Stimulated activated CD8-positive, alpha-beta memory T cell treated with anti-CD3 and anti-CD28 coated beads, Interleukin-12 subunit alpha, Interleukin-12 subunit beta, amount 100 ng/mL, for 24 hours (primary cell): ENCODE data around the gene ASB18.

Source experiments
- DNase-seq: peaks from one replicate; pipeline ENCODE4 v3.0.0-alpha.2; 2020; ENCODE audit errors: extremely low read depth

The ASB18 gene

DNA sequence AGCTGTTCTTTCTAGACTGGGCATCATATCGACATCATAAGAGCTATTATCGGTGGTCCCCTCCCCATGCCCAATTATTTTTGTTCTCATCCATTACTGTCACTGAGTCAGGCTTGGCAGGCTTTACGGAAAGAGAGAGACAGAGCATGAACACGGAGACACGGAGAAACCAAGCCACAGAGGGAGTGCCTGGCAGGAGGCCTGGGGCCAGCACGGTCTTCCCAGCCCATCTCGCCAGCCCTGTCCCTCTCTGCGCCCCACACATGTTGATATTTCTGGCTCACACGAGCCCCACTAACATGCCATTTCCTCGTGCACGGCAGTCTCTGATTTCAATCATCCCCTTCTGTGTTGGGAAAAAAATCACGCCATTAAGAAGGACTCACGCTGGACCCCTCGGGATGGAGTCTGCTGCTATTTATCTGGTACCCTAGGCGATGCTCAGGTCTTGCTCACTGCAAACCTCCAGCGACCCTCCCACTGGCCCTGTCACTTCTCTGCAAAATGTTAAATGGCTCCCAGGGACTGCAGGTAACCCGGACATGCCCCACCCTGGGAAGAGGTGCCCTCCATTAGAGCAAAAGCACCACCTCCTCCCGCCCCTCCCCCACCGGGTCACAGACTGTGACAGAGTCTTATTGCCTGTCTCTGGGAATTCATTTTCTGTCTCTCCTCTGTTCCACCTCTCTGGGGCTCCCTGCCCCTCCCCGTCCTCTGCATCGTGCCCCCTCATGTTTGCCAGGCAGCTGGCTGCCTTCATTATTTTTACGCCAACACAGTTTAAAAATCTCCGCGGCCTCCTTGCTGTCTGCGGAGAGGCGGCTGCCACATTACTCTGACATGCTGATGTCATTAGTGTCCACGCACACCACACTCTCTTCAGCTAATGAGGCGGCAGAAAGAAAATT, 55.9 kb downstream of the ASB18 start:
- DNase-seq: no peak

GRCh38 chr2:236207472-236207871, 56.7 kb downstream of the ASB18 start:
- no peak for DNase-seq

- no peak for DNase-seq
These were observed 58.1 kb downstream of the ASB18 start for GRCh38 chr2:236205867-236206645.

DNA sequence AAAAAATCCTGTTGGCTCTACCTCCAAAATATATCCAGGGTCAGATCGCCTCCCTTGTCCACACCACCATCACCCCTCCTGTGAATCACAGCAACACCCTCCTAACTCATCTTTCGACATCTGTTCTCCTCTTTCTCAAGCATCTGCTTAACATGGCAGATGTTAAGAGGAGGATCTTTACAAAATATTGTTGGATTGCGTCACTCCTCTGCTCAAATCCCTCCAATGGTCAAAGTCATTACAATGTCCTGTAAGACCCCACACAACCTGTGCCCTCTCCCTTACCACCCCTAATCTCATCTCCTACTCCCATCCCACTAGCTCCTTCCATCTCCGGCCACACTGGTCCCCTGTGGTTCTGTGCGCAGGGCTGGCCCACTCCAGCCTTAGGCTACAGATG, 59.3 kb downstream of the ASB18 start:
- DNase-seq: no peak

DNA sequence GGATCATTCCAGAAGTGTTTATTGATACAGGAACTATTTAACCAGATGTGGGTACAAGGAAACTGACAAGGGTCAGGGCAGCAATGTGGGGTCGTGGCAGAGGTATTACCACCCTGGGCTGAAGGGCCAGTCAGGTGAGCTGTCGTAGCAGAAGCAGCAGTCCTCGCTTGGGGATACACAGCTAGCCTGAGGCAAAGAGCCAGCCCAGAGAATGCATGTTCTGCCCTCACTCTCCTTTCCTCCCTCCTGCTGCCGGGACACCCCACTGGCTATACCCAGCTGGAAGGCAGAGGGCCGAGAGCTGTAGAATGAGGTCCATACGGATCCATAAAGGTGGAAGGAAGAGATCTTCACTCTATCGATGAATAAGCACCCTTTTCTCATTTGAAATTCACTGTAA, 63.8 kb downstream of the ASB18 start:
- no peak for DNase-seq

- no peak for DNase-seq
These were observed 67.8 kb downstream of the ASB18 start for GRCh38 chr2:236196366-236196765.

DNA sequence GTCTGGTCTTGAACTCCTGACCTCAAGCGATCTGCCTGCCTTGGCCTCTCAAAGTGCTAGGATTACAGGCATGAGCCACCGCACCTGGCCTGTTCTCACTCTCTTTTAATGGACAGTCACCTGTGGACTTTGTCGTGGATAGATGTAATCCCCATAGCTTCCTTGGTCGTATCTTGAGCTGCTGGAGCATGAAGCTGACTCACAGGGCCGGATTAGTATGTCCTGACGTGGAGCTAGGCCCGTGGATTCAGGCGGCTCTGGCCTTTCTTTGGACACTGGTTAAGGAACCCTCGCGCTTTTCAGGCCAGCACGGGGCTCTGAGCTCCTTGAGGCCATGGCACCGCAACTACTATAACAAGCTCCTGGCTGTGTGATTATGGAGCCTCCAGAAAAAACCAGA, 68.5 kb downstream of the ASB18 start:
- no peak for DNase-seq

- DNase-seq: no peak
These were observed 69.4 kb downstream of the ASB18 start for GRCh38 chr2:236194786-236195185.

- no peak for DNase-seq
These were observed 71.2 kb downstream of the ASB18 start for GRCh38 chr2:236193026-236193425.

DNA sequence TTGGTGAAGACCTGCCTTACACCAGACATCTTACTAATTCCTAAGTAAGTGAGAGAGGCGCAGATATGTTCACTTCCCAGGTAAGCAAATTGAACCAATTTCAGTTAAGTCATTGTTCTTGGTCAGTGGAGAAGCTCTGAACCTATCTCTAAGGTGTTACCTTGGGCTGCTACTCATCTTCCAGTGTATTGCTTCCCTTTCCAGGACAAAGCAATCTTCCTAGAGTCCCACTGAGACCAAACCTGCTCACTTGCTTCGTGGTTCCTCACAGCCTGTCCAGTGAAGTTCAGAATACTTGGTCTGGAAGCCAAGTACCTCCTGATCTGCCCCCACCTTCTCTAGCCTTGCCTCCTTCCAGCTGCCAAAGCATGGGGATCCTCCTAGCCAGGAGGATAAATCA, 73.5 kb downstream of the ASB18 start:
- DNase-seq: no peak

DNA sequence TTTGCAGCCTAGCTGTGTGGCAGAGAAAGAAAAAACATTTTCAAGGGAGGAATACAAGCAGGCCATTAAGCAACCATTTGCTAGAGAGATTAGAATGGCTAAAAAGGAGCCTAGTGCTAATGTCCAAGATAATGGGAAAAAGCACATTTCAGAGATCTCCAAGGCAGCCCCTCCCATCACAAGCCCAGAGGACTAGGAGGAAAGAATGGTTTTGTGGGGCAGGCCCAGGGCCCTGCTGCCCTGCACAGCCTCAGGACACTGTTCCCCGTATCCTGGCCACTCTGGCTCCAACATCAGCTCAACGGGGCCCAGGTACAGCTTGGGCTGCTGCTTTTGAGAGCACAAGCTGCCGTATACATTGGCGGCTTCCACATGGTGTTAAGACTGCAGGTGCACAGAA, 79.5 kb downstream of the ASB18 start:
- no peak for DNase-seq

DNA sequence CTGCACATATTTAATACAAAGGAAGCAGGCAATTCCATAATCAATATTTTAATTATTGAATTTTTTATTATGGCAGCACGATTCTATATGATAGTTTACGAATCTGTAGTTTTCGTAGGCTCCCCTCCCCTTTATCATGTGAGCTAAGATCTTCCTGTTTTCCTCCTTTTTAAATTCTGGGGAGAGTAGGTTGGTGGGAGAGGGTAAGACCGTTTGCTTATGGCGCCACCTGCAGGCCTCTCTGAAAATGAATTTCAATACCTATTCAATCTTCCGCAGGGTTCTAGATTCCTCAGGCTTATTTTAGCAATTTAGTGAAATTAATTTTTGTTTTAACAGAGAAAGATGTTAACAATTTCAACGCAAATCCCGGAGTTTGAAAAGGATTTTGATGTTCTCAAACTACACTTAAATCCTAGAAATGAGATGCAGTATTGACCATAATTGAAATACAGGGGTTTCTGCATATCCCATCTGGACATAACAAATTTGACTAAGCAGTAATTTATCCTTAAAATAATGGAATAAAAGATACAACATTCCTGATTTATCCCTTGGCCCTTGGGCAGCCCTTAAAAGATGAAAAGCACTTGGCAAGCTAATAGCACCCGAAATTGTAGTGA, 83.3 kb downstream of the ASB18 start:
- DNase-seq: no peak

- no peak for DNase-seq
These were observed 84.0 kb downstream of the ASB18 start for GRCh38 chr2:236180076-236180816.

DNA sequence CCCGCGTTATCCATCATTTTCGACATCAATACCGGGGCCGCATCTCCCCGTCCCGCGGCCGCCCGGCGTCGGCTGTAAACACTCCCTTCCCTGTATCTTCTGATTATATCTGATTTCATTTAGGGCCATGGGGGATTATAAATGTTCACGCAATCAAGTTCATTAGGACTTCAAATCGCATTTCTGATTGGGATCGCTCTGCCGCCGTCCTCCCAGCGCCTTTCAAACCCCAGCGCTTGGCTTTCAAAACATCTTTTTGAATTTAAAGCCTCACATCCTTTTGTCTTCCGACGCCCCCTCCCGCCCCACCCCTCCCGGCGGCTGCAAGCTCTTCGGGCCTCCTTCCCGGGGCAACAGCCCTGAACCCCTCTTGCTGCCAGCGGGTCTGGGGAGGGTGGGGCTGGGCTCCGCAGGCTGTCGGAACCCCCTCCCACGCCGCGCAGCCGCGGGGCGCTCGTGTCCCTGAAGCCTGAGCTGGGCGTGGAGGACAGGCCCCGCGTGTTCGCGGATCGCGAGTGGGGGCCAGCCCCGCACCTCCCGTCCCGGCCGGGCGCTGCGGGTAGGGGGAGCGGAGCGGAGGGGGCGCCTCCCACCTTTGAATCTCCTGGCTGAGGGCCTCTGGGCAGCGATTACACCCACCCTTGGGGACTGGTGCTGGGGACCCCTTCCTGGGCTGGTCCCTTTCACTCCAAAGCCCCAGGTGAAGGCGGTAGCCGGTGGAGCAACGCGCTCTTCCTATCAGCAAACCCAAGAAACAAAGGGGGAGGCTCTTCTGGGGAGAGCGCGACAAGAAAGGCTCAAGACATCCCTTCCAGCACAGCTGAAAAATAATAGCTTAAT, 84.8 kb downstream of the ASB18 start:
- DNase-seq: no peak

DNA sequence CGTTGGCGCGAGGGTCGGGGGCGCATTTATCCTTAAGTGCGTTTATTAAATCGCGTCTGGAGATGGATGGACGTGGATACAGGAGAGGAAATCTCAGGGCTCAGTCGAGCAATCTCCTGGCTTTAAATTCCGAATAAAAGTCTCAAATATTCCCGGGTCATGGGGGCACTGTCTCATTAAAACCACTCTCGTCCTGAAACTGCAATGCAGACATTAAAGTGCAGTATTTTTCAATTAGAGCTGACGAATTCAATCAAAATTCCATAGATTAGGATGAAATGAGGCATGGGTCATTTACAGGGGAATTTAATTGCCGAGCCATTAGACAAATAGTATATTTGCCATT, 85.3 kb downstream of the ASB18 start:
- no peak for DNase-seq

DNA sequence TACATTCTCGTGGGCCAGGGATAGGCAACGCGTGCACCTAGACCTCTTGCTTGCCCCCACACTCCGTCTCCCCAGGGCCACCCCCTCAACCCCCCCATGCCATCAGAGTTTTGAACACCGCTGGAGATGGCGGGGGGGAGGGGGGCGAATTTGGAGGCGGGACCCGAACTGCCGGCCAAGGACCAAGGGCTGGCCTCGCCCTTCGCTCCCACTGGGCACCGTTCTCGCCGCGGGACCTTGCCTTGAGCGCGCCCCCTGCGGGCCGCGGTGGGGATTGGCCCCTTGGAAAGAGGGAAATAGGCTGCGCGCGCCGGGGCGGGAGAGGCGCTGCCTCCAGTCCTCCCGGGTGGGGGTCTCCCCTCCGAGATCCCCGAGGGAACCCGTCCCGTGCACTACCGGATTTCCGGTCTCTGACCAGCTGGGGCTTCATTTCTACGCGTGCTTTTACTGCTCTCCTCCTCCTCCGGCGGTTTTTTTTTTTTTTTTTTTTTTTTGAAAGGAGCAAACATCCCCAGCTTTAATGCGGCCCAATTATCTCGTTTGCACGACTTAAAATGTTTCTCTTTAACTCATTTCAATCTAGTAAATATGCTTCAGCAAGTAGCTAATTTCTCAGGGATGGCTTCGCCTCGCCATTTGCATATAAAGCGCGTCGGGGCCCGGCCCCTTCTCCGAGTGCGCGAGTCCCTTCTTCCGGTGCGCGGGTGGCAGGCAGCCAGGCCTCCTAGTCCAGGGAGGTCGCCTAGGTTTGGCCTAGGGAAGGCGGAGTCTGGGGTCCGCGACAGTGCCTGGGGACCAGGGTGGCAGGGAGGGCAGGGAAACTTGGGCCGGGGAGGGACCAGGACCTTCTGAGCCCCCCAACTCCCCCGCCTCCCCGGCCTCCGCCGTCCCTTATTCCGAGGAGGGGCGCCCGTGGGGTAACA, 86.0 kb downstream of the ASB18 start:
- DNase-seq: no peak

DNA sequence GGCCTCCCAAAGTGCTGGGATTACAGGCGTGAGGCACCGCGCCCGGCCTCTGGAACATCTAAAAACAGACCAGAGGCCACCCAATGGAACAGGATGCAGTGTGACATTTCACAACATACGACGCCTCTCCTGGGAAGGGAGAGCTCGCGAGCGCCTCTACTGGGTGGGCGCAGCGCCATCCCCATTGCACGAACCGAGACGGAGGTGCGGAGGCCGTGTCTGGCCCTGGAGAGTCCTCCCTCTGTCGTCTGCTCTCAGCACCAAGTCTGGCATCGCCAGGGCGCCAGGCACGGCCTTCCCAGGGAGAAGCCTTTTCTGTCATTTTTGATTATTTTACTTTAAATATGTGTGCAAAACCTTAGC, 86.6 kb downstream of the ASB18 start:
- no peak for DNase-seq

DNA sequence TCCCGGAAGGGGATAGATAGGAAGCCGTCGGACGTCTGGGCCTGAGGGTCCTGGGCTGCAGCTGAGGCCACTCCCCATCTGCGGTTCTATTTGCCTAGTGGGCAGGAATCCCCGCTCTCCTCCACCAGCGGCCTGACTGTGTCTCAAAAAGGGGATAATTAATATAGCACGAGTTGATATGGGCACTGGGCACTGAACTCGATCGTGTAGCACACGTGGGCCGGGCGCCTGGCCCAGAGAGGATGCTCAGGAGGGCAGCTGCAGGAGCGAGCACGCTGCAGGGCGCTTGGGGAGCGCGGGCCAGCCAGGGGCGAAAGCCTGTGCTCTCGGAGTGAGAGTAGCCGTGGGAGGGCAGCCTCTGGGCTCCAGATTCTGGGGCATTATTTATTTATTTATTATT, 87.3 kb downstream of the ASB18 start:
- DNase-seq: no peak

DNA sequence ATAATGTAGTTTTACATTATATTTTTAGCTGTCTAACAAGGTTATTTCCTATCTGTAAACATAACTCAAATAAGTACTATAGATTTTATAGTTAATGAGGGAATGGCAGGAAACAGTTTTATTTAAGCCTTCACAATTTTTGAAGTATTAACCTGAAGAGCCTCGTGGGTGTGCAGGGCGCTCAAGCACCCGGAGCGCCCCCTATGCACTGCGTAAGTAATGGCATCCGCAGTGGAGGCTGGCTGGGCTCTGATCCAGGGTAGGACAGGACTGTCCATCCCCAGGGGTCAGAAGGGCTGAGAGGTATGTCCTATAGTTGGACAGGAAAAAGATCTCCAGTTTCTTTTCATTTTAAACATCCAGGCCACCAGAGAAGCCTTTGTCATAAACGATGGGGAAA, 87.8 kb downstream of the ASB18 start:
- no peak for DNase-seq

DNA sequence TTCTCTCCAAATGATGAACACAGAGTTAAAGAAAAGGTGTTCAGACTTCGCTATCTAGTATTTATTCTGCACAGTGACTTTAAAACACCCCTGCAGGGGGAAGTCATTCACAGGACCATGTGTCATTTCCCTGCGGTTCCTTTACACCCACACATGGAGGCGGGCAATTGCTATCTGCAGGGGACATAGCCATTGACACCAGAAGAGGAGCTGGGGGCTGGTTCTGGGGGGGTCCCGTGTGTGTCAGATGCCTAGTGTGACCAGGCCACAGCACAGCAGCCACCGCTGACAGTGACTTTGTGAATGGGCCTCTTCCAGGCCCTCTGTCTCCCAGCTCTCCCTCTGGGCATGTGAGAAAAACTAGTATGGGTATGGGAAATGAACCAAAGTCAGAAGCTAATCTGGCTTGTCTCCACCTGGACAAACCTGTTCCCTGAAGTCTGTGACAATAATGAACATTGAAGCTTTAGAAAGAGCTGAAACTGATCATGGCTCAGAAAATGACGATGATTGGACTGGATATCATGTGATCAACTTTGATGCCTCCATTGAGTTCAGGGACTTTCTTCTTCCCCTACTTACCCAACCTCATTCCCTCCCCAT, 88.6 kb downstream of the ASB18 start:
- DNase-seq: no peak
